GM10248 (cell line): ENCODE measurements around the gene APH1B.

Source experiments
- CTCF ChIA-PET: fragments of 300-600 bp; sonication (Branson Sonifier 250); formaldehyde crosslinking; extraction: SDS; loops from one replicate; lab custom pipeline; 2021; ENCODE audit warnings: antibody characterized with exemption; lab: Yijun Ruan, JAX
- POLR2A ChIA-PET: fragments of 350-650 bp; sonication (Branson Sonifier 250); formaldehyde crosslinking; extraction: SDS; loops from one replicate; lab custom pipeline; 2020; ENCODE audit warnings: antibody characterized with exemption; lab: Yijun Ruan, JAX
- DNase-seq: peaks from one replicate; pipeline ENCODE4 v3.0.0; 2012; ENCODE audit errors: extremely low spot score
- CTCF ChIP-seq: IDR thresholded peaks from 2 replicates; pipeline ENCODE4 v1.5.1; 2012; ENCODE audit warnings: mild to moderate bottlenecking, low read depth; ENCODE audit errors: extremely low read depth, missing control alignments, control extremely low read depth

The APH1B gene

GRCh38 chr15:63241316-63241715 is 36.1 kb upstream of the APH1B start:
- no peak for DNase-seq
- CTCF ChIA-PET: no interaction called here
- TF ChIP-seq CTCF: no peak
- POLR2A ChIA-PET: no interaction called here

GRCh38 chr15:63243101-63243500 is 34.3 kb upstream of the APH1B start:
- POLR2A ChIA-PET: interaction anchor here (0.6 kb wide), 1 partner anchor 86 kb away, joined by 3 read pairs; the partner anchor contains the start of gene RPS27L
- CTCF ChIA-PET: interaction anchor here (1.0 to 2.8 kb wide), 5 partner anchors 10 to 25 kb away, joined by 4 to 20 read pairs (median 5); no protein-coding TSS in a partner anchor

GRCh38 chr15:63243776-63244175 is 33.6 kb upstream of the APH1B start:
- DNase-seq: no peak
- POLR2A ChIA-PET: interaction anchor here (0.6 kb wide), 1 partner anchor 86 kb away, joined by 3 read pairs; the partner anchor contains the start of gene RPS27L
- TF ChIP-seq CTCF: no peak
- CTCF ChIA-PET: interaction anchor here (1.0 to 2.8 kb wide), 6 partner anchors 11 to 26 kb away, joined by 3 to 20 read pairs (median 4); no protein-coding TSS in a partner anchor

More at GRCh38 chr15:63243101-63243500, 34.3 kb upstream of the APH1B start:
- TF ChIP-seq CTCF: no peak
- DNase-seq: no peak

GRCh38 chr15:63244399-63244798 is 33.0 kb upstream of the APH1B start:
- no peak for TF ChIP-seq CTCF
- ChIA-PET CTCF (interaction anchor here (1.0 to 2.8 kb wide), 8 partner anchors 11 to 47 kb away, joined by 3 to 20 read pairs (median 4); no protein-coding TSS in a partner anchor), POLR2A (no interaction called here)
- no peak for DNase-seq

GRCh38 chr15:63244976-63245645 is 32.3 kb upstream of the APH1B start:
- CTCF ChIA-PET: interaction anchor here (1.0 to 2.8 kb wide), 8 partner anchors 11 to 46 kb away, joined by 3 to 20 read pairs (median 4); no protein-coding TSS in a partner anchor
- no peak for DNase-seq
- POLR2A ChIA-PET: no interaction called here
- TF ChIP-seq CTCF: no peak

GRCh38 chr15:63246691-63247469 is 30.5 kb upstream of the APH1B start:
- POLR2A ChIA-PET: no interaction called here
- DNase-seq: no peak
- CTCF ChIA-PET: interaction anchor here (0.8 to 2.2 kb wide), 9 partner anchors 9 to 53 kb away, joined by 3 to 5 read pairs (median 3); no protein-coding TSS in a partner anchor
- no peak for TF ChIP-seq CTCF
